Fibroblast of skin of right biceps (primary cell): ENCODE measurements around the gene STARD8.

Experiments used
- DNase-seq: peaks from one replicate; pipeline ENCODE4 v3.0.0-alpha.2; 2013

Gene STARD8

DNA sequence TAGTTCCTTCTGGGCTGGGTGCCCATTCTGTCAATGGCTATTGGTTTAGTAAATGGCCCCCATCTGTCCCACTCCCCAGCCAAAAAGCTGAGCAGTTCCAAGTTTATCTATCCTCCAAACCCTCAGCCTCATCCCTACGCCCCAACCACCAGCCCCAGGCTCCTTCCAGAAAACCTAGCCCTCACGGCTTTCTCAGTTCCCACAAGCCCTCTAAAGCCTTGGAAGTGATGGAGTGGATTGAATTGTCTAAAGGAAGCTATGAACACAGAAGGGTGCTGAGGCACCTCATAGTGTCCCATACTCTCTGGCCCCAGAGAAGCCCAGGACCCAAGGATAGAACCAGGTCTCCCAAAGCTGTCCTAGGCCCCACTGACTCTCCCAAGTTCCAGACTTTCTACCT is 105.8 kb downstream of the STARD8 start:
- no peak for DNase-seq

DNA sequence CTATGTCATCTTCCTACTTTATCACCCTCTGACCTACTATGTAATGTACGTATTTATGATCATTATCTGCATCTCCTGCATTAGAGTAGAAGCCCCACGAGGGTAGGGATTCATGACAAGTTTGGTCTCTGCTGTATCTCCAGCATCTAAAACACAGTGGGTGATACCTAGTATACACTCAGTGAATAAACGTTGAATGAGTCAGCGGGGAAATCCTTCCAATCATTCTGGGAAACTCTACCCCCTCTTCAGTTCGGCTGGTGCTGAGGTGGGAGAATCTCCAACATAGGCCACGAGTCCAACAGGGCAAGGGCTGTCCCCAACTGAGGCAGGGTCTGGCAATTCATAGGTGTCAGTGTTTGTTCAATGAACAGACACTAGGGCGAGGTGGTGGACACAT is 106.9 kb downstream of the STARD8 start:
- DNase-seq = no peak

DNA sequence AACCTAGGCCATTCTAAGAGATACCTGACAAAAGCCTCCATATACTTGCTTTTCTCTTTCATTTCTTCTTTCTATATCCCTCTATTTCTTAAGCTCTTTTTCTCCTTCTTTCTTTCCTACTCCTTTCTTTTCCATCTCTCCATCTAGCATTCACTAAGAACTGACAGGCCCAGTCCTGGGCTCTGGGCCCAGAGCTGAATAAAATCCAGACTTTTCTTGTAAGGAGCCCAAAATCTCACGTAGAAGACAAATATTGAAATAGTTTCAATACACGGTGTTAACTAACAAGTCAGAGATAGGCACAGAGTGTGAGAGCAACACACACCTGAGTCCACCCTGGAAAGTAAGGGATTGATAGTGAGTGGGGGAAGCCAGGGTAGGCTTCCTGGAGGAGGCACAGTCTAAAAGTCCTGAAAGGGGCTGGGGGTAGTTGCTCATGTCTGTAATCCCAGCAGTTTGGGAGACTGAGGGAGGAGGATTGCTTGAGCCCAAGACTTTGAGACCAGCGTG is 108.2 kb downstream of the STARD8 start:
- no peak for DNase-seq

DNA sequence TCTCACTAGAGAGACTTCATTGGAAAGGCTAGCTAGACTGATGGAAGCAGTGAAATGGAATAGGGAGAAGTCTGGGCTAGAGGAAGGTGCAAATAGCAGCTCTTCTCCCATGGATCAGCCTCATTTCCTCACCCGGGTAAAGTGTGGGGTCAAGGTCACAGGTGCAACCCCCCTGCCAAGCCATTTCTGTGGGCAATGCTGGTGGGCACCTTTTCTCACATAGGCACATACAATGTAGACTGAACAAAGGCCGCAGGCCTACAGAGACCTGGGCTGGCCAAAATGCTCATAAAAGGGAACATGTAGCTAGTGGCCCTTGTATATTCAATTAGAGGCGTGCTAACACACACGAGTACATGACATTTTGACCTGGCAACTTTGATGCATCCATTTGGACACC is 109.9 kb downstream of the STARD8 start:
- no peak for DNase-seq

DNA sequence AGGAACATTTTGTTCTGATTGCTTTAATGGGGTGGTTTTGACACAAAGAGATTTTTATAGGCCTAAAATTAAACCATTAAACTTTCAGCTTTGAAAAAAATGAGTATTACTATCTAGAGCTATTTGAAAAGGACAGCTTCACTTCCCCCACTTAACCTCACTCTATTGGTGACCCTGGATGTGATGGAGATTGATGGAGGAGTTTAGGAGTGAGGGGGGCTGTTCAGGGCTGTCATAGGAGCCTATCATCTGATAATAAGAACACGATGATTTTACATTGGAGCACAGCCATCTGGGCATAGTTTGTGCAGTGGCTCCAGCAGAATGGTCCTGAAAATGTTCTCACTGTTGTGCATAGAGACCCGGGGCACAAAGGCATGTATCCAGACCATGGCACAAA is 110.3 kb downstream of the STARD8 start:
- no peak for DNase-seq

DNA sequence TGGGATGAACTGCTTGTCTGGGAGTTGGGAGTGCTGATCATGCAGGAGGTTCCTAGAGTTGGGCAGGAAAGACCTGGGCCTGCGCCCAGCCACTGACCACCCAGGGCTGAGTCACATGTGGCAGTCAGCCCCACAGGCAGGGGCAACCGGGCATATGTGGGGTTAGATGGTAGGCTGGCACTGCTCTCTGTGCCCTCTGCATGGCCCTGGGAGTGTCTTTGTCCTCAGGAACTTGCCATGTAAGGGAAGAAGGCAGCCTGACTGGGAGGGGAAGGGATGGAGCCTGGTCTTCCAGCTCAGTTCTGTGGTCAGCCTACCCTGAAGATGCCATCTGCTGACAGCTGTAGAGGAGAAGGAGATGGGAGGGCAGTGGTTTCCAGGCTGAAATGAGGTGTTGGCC is 111.2 kb downstream of the STARD8 start:
- DNase-seq = no peak

DNA sequence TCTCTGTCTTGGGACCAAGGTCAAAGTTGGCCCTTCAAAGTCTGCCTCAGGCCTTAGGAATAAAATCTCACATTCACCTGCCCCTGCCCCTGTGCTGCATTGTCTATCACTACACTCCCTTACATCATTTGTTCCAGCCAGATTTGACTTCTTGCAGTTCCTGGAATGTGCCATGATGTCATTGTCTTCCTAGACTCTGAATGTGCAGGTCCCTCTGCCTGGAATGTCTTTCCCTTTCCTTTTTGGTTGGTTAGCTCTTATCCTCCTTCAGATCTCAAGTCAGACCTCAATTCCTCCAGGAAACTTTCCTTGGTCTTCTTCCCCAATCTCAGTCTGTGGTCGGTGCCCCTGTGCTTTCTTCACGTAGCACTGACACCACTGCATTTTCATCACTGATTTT is 113.6 kb downstream of the STARD8 start:
- no peak for DNase-seq

DNA sequence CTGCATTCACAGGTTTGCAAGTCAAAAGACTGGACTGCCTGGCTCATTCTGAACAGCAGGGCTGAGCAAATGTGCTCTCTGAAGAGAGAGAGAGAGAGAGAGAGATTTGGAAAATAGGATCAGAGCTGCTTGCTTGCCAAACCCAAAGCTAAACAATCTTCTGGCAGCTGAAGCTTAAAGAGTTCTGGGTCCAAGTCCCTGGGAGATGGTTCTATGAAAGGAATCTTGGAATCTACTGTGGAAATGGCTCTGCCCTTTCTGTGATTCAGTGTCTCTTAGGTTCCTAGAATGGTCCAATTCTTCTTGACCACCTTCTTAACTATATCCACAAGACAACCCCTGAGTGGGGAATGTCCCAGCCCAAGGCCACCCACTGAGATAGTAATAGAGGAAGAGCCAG is 115.3 kb downstream of the STARD8 start:
- DNase-seq = no peak

DNA sequence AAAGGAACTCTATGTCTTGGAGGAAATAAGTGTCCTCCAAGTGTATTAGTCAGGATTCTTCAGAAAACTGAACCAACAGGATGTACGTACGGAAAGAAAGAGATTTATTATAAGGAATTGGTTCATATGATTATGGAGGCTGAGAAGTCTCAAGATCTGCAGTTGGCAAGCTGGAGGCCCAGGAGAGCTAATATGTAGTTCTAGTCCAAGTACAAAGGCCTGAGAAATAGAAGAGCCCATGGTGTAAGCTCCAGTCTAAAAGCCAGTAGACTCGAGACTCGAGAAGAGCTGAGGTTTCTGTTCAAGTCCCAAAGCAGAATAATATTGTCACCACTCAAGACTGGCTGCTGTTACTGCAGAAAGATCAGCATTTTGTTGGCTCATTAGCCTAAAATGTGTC is 116.0 kb downstream of the STARD8 start:
- DNase-seq = no peak
